C4-2B (cell line): Measurements from ENCODE around the gene GLTP.

ENCODE experiments used
- ZFX ChIP-seq: fragments of 450-650 bp; IDR thresholded peaks from 2 replicates; pipeline ENCODE4 v1.6.1; 2017
- TF ChIP-seq, protein P1 (sequence below): fragments of 450-650 bp; conservative IDR thresholded peaks from 2 replicates; pipeline ENCODE4 v1.5.1; 2017; ENCODE audit warnings: mild to moderate bottlenecking

DNA sequence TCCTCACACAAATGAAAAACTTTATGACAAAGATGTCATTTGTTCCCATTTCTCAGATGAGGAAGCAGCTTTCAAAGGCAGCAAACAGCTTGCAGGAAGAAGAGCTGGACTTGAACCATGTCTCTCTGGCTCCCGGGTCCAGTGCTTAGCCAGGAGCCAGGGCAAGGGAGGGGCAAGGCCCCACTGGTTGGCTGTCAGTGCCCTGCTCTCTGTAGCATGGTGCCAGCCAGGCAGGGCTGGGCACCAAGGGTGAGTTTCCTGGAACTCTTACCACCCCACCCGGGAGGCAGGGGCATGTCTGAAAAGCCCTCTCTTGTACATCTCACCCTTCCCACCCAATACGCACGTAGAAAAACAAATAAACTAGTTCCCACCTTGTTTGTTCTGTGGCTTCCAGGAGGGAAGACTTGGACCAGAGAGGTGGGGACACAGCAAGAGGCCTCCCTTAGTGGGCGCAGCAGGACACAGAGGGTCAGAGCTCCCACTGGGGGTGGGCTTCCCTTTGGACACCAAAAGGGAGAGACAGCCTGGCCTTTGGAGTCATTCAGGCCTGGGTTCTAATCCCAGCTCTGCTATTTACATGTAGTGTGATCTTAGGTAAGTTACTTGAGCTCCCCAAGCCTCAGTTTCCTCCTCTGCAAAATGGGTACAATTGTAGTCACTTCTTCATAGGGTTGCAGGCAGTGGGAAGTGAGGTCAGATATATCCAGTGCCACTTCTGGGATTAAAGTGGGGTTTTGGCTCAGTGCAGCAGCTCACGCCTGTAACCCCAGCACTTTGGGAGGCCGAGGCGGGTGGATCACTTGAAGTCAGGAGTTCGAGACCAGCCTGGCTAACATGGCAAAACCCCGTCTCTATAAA is 64.4 kb downstream of the GLTP start:
- TF ChIP-seq, protein P1, sequence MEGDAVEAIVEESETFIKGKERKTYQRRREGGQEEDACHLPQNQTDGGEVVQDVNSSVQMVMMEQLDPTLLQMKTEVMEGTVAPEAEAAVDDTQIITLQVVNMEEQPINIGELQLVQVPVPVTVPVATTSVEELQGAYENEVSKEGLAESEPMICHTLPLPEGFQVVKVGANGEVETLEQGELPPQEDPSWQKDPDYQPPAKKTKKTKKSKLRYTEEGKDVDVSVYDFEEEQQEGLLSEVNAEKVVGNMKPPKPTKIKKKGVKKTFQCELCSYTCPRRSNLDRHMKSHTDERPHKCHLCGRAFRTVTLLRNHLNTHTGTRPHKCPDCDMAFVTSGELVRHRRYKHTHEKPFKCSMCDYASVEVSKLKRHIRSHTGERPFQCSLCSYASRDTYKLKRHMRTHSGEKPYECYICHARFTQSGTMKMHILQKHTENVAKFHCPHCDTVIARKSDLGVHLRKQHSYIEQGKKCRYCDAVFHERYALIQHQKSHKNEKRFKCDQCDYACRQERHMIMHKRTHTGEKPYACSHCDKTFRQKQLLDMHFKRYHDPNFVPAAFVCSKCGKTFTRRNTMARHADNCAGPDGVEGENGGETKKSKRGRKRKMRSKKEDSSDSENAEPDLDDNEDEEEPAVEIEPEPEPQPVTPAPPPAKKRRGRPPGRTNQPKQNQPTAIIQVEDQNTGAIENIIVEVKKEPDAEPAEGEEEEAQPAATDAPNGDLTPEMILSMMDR: no peak
- no peak for TF ChIP-seq ZFX
